Heart left ventricle (tissue), 13 donors: ENCODE data around the gene MYO15B.

Source experiments
- POLR2A ChIP-seq, 2 donors: fragments of 450-650 bp; IDR thresholded peaks; one replicate each; pipeline ENCODE4 v1.6.1; 2017; ENCODE audit warnings: antibody characterized with exemption in 2 of 2, mild to moderate bottlenecking in 2 of 2, moderate library complexity in 2 of 2
- TF ChIP-seq, protein P1 (sequence below), 12 donors: fragments of 200-600 bp; sonication (generic) in 4 of 12; IDR thresholded peaks; one replicate each; pipeline versions ENCODE4 v1.5.0 to v1.8.0; 2018 to 2022; ENCODE audit warnings: antibody characterized with exemption in 12 of 12, mild to moderate bottlenecking in 5 of 12
- donor health status: ischemic (EF 13 %, LVEDD 7.1; RV severe dilation, severe dysfunction).
- donor health status: DM: no; HTN: yes; CAD: no.
- donor health status: DM: no; HTN: no; CAD: no.
- donor health status: ischemic (EF 25% LVEDD 6.9; RV normal size, moderate dysfunction).
- donor health status: ischemic (EF 25% LVEDD 5.7; RV mildly dilated, moderate dysfunction).
- donor health status: ischemic (EF 35%, LVEDD 5.7; RV mildly dilated, moderate dysfunction).
- donor health status: nonischemic (EF 11% LVEDD 7.7; RV severe dilation, severe dysfunction).
- donor health status: DM: yes; HTN: yes; CAD: no.
- donor health status: PGD.
- donor health status: ischemic (EF 29% LVEDD 5.4; RV normal size, mild dysfunction).
- donor health status: nonischemic (EF 23%, LVEDD 6.1; RV moderate dilation, normal function).

GRCh38 chr17:75639771-75640555 is 52.4 kb downstream of the MYO15B start:
- TF ChIP-seq, protein P1, sequence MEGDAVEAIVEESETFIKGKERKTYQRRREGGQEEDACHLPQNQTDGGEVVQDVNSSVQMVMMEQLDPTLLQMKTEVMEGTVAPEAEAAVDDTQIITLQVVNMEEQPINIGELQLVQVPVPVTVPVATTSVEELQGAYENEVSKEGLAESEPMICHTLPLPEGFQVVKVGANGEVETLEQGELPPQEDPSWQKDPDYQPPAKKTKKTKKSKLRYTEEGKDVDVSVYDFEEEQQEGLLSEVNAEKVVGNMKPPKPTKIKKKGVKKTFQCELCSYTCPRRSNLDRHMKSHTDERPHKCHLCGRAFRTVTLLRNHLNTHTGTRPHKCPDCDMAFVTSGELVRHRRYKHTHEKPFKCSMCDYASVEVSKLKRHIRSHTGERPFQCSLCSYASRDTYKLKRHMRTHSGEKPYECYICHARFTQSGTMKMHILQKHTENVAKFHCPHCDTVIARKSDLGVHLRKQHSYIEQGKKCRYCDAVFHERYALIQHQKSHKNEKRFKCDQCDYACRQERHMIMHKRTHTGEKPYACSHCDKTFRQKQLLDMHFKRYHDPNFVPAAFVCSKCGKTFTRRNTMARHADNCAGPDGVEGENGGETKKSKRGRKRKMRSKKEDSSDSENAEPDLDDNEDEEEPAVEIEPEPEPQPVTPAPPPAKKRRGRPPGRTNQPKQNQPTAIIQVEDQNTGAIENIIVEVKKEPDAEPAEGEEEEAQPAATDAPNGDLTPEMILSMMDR (IDR thresholded peaks at IDR 0.05) = no peak
- no peak for TF ChIP-seq POLR2A (IDR thresholded peaks at IDR 0.05)
